ENCODE results near the gene TUBAL3.
"Not testable (repeated sequence)": the region's sequence is repeated elsewhere in the genome, so short reads cannot be mapped to it uniquely, and the experiment has no call there.

The TUBAL3 gene

GRCh38 chr10:5387169-5387568 is 17.5 kb downstream of the TUBAL3 start:
- no peak overlapping the region for H3K4me3 ChIP-seq (replicated peaks; ENCODE audit: low read depth, low read length)
- TF ChIP-seq CTCF (IDR thresholded peaks at IDR 0.05; ENCODE audit: low read depth, low read length, missing control alignments), result no peak

GRCh38 chr10:5385224-5385623 is 19.4 kb downstream of the TUBAL3 start:
- DNase-seq (ENCODE audit: extremely low read depth, low read depth), result no peak
- no peak overlapping the region for H3K4me3 ChIP-seq (replicated peaks; ENCODE audit: low read depth, low read length)
- no peak for TF ChIP-seq CTCF (IDR thresholded peaks at IDR 0.05; ENCODE audit: low read depth, low read length, missing control alignments)

More at GRCh38 chr10:5387169-5387568, 17.5 kb downstream of the TUBAL3 start:
- DNase-seq (ENCODE audit: extremely low read depth, low read depth), result no peak

- DNase-seq (ENCODE audit: extremely low read depth, low read depth), result no peak
- H3K4me3 ChIP-seq (replicated peaks; ENCODE audit: low read depth, low read length), result no peak overlapping the region
- TF ChIP-seq CTCF (IDR thresholded peaks at IDR 0.05; ENCODE audit: low read depth, low read length, missing control alignments), result no peak
Observed at GRCh38 chr10:5381187-5381586, 23.4 kb downstream of the TUBAL3 start.

- DNase-seq (ENCODE audit: extremely low read depth, low read depth), result not testable (repeated sequence)
Observed at GRCh38 chr10:5380395-5380794, 24.2 kb downstream of the TUBAL3 start.

GRCh38 chr10:5379202-5379601 is 25.4 kb downstream of the TUBAL3 start:
- H3K4me3 ChIP-seq (replicated peaks; ENCODE audit: low read depth, low read length); DNase-seq (ENCODE audit: extremely low read depth, low read depth): not testable (repeated sequence)

More at GRCh38 chr10:5380395-5380794, 24.2 kb downstream of the TUBAL3 start:
- not testable (repeated sequence) for H3K4me3 ChIP-seq (replicated peaks; ENCODE audit: low read depth, low read length)

- TF ChIP-seq CTCF (IDR thresholded peaks at IDR 0.05; ENCODE audit: low read depth, low read length, missing control alignments), result no peak
- H3K4me3 ChIP-seq (replicated peaks; ENCODE audit: low read depth, low read length), result no peak overlapping the region
- no peak for DNase-seq (ENCODE audit: extremely low read depth, low read depth)
Observed at GRCh38 chr10:5376450-5376849, 28.2 kb downstream of the TUBAL3 start.

- no peak for DNase-seq (ENCODE audit: extremely low read depth, low read depth)
- H3K4me3 ChIP-seq (replicated peaks; ENCODE audit: low read depth, low read length), result no peak overlapping the region
- no peak for TF ChIP-seq CTCF (IDR thresholded peaks at IDR 0.05; ENCODE audit: low read depth, low read length, missing control alignments)
Observed at GRCh38 chr10:5373891-5374611, 30.6 kb downstream of the TUBAL3 start.

GRCh38 chr10:5373307-5373706 is 31.3 kb downstream of the TUBAL3 start:
- no peak overlapping the region for H3K4me3 ChIP-seq (replicated peaks; ENCODE audit: low read depth, low read length)
- no peak for DNase-seq (ENCODE audit: extremely low read depth, low read depth)
- no peak for TF ChIP-seq CTCF (IDR thresholded peaks at IDR 0.05; ENCODE audit: low read depth, low read length, missing control alignments)
